Measurements from ENCODE around the gene MBD5.

GRCh38 chr2:147998203-147998602, 22.7 kb upstream of the MBD5 start:
- TF ChIP-seq, protein P1, sequence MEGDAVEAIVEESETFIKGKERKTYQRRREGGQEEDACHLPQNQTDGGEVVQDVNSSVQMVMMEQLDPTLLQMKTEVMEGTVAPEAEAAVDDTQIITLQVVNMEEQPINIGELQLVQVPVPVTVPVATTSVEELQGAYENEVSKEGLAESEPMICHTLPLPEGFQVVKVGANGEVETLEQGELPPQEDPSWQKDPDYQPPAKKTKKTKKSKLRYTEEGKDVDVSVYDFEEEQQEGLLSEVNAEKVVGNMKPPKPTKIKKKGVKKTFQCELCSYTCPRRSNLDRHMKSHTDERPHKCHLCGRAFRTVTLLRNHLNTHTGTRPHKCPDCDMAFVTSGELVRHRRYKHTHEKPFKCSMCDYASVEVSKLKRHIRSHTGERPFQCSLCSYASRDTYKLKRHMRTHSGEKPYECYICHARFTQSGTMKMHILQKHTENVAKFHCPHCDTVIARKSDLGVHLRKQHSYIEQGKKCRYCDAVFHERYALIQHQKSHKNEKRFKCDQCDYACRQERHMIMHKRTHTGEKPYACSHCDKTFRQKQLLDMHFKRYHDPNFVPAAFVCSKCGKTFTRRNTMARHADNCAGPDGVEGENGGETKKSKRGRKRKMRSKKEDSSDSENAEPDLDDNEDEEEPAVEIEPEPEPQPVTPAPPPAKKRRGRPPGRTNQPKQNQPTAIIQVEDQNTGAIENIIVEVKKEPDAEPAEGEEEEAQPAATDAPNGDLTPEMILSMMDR (IDR thresholded peaks at IDR 0.05; ENCODE audit: low read depth, low read length): no peak
- TF ChIP-seq EZH2phosphoT487 (IDR thresholded peaks at IDR 0.05; ENCODE audit: low read depth): no peak

Data from OCI-LY3 (cell line).